Activated CD4-positive, alpha-beta T cell treated with anti-CD3 and anti-CD28 coated beads for 24 hours (primary cell): ENCODE data around the gene SNX20.

Experiments
- DNase-seq, 2 donors: peaks; one replicate each; pipeline ENCODE4 v3.0.0-alpha.2; 2020; ENCODE audit warnings: low read depth in 2 of 2

The SNX20 gene

DNA sequence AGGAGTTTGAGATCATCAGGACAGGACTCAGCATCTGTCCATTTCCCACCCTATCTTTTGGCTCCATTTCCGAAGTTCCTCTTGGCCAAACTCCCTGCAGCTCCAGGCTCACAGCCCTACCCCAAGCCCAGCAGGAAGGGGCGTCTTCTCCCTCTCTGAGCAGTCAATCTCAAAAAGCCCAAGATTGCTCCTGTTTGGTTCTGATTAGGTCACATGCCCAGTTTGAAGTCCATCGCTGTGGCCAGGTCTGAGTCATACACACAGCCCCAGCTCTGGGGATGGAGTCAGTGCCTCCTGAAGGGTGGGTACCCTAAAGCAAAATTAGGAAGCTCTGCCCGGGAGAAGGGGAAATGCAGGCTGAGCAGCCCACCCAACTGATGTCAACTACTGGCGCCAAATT lies 23.9 kb downstream of the SNX20 start:
- no peak for DNase-seq

DNA sequence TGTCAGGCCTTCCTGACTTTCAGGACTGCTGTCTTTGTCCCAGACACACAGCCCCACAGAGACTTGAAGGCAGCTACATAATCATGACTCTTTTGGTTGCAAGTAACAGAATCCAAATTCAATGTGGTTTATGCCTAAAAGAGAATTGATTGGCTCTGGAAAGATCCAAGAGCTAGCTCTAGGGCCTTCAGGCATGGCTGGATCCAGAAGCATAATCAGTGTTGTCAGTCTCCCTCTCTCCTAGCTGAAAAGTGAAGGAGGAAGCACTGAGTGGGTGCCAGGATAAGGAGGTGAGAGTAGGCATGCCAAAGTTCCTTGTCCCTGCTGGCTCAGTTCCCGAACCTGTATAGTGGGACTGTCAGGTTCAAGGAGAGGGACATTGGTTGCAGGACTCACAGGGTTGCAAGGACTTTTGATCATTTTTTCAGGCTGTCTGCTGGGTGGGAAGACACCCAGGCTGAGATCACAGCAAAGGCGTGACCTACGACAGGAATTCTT lies 25.5 kb downstream of the SNX20 start:
- no peak for DNase-seq

DNA sequence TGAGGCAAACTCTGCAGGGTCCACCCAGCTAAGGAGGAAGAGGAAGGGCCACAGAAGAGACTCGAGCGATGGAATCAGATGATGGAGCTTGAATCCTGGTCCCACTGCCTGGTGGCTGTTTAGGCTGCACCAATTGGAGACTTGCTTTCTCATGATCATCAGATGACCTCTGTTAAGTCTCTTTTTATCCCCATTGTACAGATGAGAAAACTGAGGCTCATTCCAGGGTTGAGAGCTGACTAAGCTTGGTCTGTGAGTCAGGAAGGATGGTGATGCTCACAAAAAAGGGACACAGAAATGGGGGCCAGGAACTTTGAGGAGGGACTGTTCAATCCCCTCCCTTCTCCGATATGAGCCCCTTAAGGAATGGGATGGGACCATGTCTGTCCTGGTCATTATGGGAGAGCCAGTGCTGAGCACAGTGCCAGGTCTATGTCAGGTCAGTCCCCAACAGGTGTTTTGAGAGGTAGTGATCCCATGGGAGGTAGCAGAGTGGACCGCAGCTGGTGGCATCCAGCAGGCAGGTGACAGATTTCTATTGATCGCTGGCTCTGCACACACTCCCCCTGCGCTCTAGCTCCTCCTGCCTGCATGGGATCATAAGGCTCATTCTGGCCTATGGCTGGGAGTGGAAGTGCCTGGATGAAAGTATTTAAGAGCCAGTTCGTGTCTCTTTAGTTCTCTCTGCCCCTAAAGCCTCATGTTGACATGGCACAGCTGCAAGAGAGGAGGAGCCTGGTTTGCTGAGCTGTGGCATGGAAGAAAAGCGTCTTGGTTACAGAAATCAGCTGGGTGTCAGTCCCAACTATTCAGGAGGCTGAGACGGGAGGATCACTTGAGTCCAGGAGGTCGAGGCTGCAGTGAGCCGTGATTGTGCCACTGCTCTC lies 27.2 kb downstream of the SNX20 start:
- no peak for DNase-seq

GRCh38 chr16:50652836-50653425 lies 28.2 kb downstream of the SNX20 start:
- DNase-seq: no peak

GRCh38 chr16:50651835-50652438 lies 29.2 kb downstream of the SNX20 start:
- DNase-seq: no peak

GRCh38 chr16:50646345-50646744 lies 34.8 kb downstream of the SNX20 start:
- no peak for DNase-seq

- DNase-seq: no peak
Observed at GRCh38 chr16:50645563-50646220, 35.4 kb downstream of the SNX20 start.

DNA sequence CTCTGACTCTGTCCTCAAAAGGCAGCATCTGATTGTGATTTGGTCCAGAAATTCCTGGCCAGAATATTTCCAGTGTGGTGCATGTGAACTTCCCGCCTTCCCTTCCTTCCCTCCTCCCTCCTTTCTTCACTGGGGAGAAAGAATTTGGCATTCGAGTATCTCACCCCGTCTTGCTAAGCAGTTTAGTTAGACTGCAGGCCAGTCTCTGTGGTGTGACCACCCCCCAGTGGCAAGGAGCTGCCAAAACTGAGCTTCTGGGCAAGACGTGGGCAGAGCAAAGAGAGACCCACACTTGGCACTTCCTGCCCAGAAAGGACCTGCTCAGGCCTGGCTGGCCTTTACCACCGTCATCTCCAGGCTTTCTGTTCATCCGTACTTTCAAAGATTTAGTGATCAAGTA lies 36.4 kb downstream of the SNX20 start:
- DNase-seq: no peak

GRCh38 chr16:50644245-50644644 lies 36.9 kb downstream of the SNX20 start:
- no peak for DNase-seq

DNA sequence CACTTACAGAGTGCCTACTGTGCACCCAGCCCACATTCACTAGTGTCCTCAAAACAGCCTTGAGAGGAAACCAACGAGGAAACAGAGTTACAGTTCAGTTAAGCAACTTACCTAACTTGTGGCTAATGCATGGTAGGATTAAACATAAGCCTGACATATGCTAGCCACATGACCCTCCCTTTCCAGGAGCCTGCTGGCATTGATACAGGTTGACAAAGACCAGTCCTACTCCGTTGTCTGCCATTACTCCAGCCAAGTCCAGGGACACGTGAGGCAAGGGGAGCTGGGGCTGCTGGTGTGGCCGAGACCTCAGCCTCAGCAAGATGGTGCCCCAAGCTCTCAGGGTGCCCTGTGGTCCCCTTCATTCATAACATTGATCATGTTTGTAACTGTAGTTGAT lies 37.9 kb downstream of the SNX20 start:
- DNase-seq: no peak

DNA sequence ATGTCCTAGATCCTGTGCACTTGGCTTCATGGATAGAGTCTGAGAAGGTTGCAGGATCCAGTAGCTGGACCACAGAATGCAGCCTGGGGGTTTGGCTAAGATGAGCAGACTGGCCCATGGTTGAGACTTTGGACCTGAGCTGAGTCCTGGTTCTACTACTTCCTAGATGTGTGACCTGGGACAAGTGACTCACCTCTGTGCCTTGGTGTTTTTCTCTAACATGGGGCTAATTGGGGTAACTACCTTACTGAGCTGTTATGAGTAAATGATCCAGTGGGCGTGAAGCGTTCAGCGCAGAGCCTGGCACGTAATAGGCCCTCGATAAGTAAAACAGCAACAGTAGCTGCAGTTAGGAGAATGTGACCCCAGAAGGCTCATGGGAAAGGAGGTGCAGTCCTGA lies 38.8 kb downstream of the SNX20 start:
- no peak for DNase-seq

DNA sequence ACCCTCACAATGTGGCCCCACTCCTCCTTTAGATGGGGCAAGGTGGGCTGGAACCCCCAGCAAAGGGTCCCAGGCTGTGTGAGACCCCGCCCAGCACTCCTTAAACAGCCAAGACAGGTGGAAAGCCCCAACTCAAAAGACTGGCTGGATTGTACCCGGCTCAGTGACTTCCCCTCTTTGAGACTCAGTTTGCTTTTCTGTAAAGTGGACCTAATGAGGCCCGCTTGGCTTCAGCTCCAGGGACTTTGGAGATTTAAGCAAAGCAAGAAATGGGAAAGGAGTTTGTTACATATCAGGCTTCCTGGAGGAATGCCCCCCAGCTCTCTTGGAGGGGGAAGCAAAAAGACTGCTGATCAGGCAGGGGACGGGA lies 39.3 kb downstream of the SNX20 start:
- no peak for DNase-seq

- DNase-seq: no peak
Observed at GRCh38 chr16:50640919-50641817, 39.9 kb downstream of the SNX20 start.

GRCh38 chr16:50640391-50640790 lies 40.7 kb downstream of the SNX20 start:
- no peak for DNase-seq

- no peak for DNase-seq
Observed at GRCh38 chr16:50638816-50639670, 42.1 kb downstream of the SNX20 start.

DNA sequence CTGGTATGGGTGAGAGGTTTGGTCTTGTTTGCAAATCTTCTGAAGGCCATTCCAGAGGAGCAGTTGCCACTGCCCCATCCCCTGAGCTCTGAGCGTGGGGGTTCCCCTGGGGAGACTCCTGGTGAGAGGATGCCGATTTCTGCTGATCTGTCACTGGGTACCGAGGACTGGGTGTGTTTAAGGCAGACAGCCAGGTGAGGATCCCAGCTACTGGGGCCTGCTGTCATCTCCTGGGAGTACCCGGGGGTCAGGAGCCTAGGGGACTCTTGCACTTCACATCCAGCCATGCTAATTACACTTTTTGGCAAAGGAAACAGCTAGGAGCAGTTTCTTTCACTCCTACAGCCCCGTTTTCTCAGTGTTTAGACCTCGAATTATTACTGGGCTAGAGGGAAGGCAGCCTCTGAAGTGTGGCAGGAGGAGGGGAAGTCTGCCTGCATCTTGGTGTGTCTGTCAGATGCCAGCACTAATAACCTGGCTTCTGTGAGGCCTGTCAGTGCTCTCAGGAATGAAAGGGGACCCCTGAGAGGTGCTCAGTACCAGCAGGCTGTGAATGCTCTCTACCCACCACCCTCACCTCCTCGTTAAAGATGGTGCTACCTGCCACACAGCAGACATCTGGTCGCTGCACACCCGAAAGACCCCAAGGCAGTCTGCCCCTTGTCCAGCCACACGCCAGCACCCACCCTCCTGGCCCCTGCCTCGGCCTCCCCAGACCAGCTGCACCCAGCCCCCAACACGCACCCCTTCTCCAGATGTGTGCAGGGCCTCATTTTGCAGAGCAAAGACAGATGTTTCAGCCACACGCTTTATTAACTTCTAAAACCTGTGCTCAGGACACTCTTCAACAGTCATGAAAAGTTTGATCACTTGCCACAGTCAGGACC lies 43.2 kb downstream of the SNX20 start:
- no peak for DNase-seq

DNA sequence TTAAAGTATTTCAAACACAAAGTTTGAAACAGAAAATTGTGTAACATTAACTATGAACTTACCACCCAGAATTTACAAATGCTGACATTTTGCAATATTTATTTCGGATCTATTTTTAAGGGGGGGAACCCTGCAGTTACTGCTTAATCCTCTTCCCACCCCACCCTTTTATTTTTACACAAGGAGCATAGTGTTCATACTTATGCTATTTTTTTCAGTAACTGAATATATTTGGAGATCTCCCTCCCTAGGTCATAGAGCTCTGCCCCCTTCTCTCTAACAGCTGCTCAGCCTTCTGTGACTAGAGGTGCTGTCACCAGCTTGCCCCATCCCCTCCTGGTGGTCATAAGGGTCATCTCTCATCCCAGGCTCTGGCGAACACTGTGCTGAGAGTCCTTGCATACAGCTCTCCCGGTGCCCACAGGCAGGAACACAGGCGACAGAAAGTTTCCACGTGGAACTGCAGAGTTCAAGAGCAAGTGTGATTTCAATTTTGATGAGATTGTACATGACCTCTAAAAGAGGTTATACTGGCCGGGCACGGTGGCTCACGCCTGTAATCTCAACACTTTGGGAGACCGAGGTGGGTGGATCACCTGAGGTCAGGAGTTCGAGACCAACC lies 44.2 kb downstream of the SNX20 start:
- no peak for DNase-seq

DNA sequence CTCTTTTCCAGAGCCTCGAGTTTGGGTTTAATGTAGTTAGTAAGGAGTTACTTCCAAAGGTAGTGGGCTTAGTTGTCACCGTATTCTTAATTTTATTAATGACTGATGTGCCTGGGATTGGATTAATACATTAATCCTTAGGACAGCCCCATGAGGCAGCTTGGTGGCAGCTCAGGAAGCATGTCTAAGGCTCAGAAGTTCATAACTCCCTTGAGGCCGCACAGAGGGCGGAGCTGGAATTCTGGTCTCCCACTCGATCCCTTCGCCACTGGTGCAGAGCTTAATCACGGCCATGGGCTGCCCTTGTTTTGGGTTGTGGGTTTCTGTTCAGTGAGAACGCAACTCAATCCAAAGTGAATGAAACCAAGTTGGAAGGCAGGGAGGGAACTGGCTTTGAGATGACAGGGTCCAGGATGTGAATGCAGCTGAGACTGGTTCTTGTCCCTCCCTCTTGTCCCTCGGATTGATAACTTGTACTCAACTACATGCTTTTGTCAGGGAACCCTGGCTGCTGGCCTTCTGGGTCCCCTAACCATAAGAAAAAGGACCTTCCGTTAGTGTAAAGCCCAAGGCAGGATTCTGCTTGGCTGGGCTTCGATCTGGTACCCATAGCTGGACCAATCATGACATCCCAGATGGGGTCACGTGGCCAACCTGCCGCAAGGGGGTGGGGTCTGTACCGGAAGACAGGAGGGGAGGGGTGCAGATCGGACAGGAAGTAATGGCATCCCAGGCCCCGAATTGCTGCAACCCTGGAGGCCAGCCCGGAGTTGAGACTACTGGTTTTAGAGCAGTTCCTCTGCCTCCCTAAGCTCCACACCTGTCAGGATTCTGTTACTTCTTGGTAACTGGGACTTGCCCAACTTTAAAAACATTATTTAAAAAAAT lies 45.4 kb downstream of the SNX20 start:
- peak in 1 of 2 donors; percentile 15 for DNase-seq
